ENCODE data around the gene COL19A1.

The COL19A1 gene

DNA sequence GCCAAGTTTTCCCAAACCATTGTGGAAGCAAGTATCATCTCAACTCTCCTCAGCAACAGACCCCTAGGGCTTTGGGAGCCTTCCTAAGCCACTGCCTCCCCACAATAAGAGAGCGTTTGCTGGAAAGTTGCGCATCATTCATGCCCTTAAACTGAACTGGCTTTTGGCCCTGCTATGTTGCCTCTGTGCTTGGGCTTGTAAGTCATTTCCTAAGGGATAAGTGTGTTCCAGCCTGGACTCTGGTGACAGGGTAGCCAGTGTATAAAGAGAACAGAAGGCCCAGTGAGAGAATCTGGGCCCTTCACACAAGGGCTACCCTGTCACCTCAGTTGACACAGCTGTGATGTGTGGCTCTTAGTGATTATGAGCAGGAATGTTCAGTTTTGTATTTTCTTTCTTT lies 358.7 kb downstream of the COL19A1 start:
- no peak for DNase-seq (ENCODE audit: low read depth)

DNA sequence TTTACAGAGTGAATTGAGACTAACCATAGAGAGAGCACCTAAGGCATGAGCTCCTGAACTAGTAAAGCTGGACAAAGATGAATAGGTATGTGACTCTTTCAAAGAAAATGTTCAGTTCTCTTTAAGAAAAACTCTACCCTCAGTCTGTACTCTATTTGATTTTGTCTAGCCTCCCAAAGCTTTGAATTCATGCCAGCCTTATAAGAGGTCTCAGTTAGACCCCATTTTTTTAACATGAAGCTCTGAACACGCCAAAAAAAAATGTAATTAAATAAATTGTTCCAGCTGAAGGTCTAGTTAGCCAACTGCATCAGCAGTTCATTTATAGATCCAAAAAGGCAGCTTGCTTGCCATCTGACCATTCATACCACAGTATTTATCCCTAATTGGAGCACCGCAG lies 365.0 kb downstream of the COL19A1 start:
- no peak for DNase-seq (ENCODE audit: low read depth)

DNA sequence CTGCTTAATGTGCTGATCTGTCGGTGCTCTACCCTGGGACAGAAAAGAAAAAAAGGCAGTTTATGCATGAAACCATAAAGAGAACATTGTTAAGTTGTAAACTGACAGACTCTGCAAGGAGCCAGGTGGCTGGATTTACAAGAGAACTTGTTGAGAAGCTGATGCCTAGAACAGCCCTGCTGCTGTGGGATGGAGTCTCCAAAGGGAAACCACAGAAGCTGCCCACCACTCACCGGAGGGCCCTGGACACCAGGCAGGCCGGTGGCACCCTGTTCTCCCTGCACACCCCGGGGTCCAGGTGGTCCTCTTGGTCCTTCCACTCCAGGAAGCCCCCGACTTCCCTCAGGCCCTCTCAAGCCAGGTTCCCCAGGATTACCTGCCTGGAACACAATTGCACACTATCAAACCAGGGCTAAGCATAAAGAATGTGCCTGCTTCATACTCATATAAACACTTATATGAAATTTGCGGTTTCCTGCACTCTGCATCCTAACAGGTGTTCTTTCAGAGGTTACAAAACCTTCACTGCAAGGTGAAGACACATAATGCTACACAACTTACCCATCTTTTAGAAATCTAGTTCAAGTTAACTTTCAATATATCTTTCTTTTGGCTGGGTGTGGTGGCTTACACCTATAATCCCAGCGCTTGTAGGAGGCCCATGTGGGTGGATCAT lies 368.3 kb downstream of the COL19A1 start:
- no peak for DNase-seq (ENCODE audit: low read depth)

DNA sequence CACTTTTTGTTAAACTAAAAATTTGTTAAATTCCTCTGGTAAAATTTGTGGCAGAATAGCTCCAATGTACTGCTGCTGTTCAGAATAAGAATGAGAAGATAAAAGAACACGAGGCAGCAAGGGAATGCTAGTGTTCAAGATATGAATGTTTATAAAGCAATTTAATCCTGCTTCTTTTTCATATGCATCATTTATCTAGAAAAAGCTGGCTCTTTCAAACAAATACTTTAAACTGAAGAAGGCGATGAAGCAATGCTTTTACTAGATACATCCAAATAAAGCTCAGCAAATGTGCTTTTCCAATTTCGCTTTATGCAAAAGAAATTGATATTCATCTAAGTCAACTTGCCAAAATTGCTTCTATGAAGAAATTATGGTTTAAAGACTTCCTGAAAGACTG lies 370.0 kb downstream of the COL19A1 start:
- DNase-seq (ENCODE audit: low read depth), result no peak

DNA sequence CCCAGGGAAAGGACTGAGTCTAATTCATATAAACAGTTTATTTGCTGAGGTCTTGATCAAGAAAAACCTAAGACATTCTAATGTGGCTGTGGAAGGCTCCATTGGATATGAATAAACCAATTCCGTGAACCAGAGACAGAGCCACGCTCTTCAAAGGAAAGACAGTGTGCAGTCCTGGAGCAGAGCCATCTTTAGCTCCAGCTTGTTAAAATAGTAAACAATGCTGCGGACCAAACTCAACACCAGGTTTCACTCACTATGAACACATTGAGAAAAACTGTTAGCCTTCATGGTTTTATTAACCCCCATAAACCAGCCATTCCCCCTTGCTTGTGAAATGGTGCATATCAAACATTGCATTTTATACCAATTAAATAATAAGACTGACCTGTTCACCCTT lies 374.7 kb downstream of the COL19A1 start:
- no peak for DNase-seq (ENCODE audit: low read depth)

DNA sequence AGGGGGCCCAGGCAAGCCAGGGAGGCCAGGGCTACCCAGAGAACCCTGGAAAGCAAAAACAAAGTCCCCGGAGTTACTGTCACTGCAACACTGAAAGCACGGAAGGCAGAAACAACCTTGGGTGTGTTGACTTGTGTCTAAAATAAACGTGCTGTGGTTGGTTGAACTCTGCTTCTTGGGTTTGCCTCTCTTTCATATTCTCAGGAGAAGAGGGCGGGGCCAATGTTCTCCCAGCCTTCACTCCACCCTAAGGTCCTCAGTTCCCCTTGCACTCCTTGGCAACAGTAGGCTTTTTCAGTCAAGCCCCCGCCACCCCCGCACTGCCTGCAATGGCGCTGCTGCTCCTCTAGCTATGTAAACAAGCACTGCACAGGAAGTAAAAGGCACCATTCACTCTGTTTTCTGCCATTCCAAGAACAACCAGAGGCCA lies 375.6 kb downstream of the COL19A1 start:
- DNase-seq (ENCODE audit: low read depth), result no peak

DNA sequence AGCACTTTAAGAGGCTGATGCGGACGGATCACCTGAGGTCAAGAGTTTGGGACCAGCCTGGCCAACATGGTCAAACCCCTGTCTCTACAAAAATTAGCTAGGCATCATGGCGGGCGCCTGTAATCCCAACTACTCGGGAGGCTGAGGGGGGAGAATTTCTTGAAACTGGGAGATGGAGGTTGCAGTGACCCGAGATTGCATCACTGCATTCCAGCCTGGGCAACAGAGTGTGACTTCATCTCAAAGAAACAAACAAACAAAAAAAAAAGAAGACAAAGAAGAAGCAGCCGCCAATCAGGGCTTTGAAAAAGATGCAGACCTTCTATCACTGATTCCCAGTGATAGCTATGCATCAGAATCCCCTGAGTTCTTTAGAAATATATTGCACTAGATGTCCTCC lies 379.8 kb downstream of the COL19A1 start:
- DNase-seq (ENCODE audit: low read depth), result no peak

DNA sequence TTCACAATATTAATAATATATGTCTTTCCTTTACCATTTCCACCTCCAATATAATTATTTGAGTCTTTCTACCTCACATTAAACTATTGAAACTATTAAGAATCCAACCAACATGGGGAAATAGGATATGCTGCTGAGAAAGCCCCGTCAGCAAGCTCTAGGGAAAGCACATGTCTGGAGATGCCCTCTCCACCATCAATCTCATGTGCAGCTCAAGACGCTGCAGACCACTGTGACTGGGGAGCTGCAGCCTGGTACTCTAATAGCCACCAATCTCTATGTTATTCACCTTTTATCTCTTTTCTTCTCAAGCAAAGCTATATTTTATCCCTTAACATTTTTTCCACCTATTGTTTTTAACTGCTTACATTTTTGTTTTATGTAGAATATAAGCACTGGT lies 386.2 kb downstream of the COL19A1 start:
- no peak for DNase-seq (ENCODE audit: low read depth)

DNA sequence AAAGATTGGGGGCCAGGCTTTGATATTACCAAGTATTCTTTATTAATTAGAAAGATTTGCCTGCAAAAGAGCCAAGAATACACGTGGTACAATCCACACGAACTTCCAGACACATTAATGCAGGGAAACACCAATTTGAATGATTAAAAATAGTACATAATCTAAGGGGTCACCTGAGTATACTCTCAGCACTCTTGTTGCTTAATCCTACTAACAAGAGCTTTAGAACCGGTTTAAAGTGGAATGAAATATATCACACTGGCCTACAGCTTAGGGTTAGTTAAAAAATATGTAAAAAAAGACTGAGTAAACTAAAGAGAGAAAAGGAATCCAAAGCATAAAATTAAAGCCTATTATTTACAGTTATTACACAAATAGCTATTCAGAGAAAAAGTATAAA lies 387.6 kb downstream of the COL19A1 start:
- no peak for DNase-seq (ENCODE audit: low read depth)

DNA sequence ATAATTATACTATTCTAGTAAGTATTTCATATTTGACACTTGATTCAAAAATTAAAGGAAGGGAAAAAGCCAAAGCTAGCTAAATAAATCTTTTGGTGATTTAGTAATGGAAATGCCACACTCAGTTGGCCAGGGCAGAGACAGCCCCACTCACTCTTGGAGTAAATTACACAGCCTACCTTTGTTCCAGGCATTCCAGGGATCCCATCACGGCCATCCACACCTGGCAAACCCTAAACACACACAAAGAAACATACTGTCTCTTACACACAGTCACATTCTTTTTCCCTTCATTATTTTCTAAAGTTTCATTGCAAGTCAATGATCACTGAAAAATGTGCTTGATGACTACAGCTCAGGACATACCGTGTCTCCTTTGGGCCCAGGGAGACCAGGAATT lies 388.4 kb downstream of the COL19A1 start:
- no peak for DNase-seq (ENCODE audit: low read depth)

DNA sequence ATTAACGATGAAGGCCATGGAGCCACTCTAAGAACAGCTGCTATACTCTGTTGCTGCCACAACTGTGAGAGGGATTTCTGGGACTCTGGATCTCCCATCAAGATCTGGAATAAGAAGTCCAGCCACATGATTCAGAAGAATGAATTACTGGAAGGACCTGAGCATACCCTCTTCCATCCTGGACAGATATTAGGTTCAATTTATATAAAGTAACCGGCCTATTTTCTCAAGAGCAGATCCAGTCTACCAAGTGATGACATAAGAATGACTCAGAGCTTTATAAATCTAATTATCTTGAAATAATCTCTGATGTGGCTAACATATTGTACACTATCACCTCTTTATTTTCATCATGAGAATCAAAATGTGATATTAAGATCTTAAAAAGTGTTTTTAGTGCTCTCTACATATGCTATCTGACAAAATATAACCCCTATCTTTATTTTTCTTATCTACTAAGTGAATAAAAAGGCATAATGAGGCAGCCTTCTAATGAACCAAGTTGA lies 391.5 kb downstream of the COL19A1 start:
- no peak for DNase-seq (ENCODE audit: low read depth)

DNA sequence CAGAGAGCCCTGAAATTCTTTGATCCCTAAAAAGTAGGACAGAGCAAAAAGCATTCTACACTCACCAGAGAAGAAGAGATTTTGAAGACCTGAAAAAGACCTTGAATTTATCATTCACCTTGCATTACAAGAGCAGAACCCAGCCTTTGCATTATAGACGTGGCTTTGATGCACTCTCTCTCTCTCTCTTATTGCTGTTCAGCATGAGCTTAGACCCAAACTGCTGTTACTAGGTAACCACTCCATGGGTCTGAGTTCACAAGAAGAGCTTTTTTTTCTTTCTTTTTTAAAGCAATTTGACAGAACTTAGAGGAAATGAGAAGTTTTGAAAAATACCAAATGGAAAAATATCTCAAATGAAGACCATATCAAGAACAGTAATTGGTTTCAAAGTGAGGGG lies 392.1 kb downstream of the COL19A1 start:
- DNase-seq (ENCODE audit: low read depth), result no peak
